ENCODE data around the gene MVB12B.
A peak's percentile ranks its signal among the peaks of the same experiment; 100 is the strongest.

The MVB12B gene

DNA sequence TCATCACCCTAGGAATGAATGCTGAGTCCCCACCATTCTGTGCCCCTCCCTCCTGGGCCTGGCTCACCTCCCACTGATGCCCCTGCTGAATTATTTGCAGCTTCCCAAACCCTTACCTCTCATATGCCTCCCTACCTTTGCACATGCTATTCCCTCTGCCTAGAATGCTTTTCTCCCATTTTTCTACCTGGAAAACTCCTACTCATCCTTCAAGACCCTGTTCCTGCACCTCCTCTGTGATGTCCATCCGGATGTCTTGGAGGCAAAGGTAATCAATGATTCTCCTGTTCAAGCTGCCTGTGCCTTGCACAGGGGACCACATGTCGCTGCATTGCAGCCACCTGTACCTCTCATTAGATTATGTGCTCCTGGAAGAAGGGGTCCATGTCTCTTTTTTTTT, 182.3 kb downstream of the MVB12B start:
- DNase-seq = no peak

DNA sequence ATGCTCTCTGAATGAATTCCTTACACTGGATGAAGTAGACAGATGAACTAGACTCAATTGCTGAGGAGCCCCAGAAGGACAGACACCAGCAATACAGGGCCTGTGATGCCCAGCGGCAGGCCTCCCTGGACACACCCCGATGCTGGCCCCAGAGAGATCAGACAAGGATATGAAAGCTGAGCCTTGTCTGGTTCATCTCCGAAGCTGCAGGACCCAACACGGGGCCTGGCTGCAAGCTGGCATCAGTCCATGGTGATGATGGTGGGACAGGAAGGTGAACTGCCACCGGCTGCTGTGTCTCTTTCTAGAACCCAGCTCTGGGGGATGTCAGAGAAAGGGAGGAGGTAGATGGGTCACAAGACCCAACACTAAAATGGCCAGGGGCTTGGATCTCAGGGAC, 183.1 kb downstream of the MVB12B start:
- DNase-seq = no peak

DNA sequence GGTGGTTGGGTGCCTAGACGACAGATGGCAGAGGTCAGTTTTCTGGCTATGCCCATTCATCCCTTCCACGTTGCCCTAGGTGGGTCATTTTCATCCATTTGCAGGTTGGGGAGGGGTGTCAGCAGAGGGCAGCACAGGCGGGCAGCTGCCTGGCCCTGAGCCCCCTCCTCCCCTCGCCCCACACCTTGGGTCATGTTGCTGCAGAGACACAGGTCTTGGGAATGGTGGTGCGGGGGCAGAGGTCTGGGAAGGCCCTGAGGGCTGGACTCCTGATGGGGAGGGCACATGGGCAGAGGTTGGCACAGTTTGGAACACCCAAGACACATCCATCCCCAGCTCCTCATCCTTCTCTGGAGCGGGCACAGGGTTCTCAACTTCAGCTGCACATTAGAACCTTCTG, 183.9 kb downstream of the MVB12B start:
- no peak for DNase-seq

DNA sequence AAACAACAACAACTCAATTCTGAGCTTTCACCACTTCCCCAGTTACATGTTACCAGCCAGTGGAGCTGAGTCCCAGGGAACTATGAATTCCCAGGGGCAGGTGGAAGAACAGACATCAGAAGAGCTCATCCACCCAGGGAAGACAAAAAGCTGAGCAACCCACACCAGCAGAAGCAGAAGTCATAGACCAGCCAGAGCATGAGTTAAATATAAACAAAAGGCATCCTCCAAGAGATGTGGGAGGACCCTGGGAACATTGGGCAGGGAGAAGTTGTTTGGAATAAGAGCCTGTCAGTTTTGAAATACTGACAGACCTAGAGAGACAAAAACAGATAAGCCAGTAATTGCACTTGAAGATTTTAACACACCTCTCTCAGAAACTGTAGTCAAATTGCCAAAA, 184.8 kb downstream of the MVB12B start:
- DNase-seq = no peak

DNA sequence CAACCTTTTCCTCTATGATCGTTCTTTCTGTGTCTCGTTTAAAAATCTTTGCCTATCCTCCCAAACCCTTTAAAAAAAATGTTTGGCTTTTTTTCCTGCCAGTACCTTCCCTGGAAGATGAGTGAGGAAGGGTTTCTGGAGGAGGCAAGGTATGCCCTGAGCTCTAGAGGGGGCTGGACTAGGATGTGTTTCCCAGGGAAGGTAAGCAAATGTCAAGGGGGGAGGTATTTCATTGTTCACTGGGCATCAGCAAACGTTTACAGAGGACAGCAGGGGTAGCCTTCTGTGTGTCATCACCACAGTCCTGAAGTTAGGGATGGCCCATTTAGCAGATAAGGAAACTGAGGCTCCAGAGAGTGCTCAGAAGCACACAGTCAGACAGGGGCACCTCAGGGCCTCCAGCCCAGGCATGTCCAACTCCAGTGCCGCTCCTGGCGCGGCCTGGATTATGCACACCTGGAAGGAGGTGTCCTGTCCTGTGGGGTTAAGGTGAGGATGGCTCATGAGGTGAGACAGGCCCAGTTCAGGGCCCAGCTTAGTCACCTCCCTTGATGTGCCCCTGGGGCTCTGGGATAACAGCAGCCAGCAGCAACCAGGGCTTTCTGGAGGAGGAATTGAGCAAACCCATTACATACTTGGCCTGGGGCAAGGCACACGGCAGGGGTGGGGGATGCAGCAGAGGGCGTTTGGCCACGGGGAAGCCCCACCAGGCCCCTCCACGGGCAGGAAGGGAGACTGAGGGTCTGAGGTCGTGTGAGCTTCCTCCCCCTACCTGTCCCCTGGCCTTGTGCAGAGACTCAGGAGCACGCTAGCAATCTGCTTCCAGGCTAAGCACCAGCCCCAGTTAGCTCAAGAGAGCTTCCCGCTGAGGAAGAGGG, 186.8 kb downstream of the MVB12B start:
- no peak for DNase-seq

DNA sequence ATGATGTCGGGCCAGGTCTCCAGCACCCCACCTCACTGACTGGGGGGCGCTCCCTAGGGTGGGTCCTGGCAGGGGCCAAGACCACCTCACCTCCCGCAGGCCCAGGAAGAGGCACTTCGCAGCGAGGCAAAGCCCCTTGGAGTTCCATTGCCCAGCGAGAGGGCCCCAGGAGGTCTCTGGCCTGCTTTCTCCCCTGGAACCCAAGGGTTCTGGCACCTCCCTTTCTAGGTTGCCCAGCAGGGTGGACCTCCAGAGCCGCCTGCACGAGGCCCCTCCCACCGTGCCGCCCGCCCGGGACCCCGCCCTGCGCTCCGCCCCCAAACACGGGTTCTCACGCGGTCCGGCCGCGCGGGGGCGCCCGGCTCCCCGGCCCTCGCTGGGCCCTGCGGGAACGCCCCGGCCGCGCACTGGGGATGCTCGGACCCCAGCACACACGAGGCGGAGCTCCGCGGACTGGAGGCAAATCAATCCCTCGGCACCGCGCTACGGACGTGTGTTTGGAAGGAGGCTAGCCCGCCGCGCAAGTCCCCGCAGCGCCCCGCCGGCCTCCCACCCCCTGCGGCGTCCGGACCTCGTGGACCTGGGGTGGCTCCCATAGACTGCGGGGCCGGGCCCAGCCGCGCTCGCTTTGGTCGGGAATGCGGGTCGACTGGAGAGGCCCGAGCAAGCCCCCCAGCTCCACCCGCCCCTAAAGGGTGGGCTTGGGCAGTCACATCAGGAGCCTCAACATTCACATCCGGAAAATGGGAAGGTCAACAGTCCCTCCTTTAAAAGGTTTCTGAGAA, 187.6 kb downstream of the MVB12B start:
- DNase-seq = peak; percentile 30

DNA sequence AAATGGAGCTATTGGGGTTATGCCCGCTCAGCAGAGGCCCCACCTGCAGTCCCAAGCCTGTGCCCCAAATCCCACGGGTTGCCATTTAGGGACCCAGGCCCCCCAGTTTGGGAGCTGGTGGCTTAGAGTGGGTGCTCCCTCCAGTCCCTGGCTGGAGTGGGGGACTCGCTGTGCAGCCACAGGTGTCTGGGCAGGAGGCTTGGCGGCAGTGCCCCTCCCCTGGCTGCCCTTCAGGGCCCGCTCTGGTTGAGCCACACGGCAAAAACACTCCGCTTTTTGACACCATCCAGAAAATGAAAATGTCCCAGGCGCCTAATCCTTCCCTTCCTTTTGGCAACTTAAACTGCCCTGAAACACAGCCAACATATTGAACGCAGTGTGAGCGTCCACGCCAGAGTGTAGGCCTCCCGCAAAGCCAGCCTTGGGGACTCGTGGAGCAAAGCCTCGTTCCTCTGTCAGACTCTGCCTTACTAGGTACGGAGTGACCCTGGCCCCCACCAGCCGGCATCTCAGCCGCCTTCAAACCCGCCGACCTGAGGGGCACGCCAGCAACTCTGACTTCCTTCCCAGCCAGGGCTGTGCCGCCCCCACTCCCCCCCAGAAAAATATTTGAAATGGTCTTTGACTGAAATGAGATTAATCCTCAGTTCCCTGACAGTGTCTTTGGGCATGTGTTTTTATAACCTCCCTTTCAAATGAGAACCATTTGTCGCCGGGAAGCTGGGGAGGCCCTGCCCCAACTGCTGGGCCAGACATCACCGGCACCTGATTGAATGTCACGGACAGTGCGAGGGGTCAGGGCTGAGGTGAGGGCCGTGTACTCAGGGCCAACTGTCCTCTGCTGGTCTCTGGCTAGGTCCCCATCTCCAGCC, 188.6 kb downstream of the MVB12B start:
- DNase-seq = no peak

DNA sequence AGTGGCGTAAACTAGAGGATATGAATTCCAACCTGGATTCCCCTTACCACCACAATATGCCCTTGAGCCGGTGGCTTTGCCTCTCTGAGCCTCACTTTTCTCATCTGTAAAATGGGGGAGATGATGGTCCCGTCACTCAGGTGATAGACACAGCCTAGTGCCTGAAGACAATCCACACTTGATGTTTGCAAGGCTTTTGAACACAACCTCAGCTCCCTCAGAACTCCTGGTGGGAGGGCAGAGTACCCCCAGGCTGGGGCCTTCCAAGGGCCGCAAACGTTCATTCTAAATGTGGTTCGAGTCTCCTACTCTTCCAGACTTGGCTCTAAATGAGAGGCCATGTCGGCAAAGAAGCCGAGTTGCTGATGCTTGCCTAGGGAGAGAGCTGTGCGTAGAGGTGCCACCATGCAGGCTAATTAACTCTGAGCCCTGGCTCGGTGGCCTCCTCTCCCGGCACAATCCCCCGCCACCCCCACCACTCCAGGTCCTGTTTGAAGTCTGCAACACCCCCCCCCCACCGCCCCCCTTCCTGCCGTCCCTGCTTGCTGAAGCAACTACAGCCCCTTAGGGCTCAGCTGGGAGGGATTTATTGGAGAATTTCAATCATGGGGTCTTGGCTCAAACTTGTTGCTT, 189.4 kb downstream of the MVB12B start:
- no peak for DNase-seq

DNA sequence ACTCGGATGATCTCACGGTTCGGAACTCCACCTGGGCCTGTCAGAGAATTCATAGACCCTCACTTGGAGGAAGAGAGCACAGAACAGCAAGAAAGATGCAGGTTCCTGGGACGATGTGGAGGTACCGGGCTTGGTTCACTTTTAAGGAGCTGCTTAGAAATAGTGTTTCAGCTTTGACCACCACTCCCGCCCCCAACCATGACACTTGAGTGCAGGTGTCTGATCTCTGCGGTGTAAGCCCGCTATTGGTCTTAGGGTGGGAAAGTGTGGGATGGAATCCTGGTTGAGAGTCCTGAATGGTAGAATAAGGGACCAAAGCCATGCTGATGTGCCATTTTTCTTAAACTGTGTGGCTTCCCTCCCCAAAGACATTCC, 189.9 kb downstream of the MVB12B start:
- DNase-seq = no peak

DNA sequence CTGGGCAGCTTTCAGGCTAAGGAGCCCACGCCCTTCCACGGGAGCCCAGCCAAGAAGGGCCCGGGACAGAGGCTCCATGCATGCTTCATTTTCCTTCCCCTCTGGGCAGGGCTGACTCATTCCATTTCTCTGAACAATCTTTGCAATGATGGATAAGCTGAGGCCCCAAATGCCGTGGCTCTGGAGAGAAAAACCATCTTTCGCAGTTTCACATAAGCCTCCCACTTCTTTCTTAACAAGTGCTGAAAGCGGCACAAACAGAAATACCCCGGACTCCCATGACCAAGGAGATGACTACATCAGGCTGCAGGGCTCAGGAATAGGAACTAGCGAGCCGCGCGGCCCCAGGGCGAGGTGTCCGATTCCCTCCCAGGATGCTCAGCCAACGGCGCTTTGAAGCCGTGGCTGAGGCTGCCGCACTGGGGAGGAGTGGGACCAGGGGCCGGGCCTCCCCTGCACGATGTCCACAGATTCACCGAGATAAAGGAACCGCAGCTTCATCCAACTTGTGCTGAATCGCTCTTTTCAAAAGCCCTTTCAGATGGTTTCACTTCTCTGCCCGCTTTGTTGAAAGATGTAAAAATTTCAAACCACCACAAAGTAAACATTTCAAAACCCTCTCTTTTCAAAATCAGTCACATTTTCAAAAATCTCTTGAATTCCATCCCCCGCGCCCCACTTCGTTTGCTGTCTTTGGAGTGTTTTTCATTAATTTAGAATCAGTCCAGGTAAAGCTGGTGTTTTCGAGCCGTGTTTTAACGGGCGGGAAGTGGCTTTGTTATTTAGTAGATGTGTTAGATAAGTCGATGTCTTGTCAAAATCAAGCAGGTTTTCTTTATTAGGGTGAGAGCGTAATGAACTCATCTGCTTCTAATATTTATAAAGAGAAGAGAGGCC, 190.6 kb downstream of the MVB12B start:
- DNase-seq = peak; percentile 15

DNA sequence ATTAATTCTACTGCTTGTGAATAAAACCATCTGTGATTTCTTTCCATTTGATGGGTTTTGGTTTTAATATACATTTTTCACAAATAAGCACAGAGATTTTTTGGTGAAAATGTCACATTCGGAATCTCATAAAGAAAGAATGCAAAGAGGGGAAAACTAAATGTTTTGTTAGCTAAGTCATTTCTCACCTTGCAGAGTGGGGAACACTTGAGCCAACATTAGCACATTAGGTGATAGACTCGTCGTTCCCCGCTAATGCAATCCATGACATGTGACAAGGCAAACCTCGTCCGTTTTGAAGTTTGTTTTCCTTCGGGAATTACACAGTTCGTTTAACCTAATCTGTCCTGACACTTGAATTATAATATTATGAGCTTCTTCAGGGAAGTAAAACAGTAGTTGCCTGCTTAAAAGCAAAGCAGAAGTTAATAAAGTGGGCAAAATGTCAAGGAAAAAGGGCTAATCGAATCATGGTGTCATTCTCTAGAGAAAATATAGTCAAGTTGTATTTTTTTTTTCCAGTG, 191.3 kb downstream of the MVB12B start:
- DNase-seq = no peak

DNA sequence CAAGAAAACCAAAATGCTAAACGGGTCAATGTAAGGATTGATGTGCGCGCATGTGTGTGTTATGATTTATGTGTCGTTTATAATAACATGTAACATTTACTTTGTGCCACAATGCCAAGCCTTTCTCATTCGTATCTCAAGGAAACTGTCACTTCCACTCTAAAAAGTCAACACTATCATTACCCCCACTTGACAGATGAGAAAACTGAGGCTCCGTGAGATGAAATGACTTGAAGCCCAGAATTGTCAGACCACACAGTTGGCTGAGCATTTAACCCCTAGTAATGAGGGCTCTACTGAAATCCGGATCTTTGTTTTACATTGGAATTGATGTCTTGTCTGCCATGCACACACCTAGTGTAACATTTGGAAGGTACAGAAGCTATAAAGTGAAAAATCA, 192.1 kb downstream of the MVB12B start:
- DNase-seq = no peak

DNA sequence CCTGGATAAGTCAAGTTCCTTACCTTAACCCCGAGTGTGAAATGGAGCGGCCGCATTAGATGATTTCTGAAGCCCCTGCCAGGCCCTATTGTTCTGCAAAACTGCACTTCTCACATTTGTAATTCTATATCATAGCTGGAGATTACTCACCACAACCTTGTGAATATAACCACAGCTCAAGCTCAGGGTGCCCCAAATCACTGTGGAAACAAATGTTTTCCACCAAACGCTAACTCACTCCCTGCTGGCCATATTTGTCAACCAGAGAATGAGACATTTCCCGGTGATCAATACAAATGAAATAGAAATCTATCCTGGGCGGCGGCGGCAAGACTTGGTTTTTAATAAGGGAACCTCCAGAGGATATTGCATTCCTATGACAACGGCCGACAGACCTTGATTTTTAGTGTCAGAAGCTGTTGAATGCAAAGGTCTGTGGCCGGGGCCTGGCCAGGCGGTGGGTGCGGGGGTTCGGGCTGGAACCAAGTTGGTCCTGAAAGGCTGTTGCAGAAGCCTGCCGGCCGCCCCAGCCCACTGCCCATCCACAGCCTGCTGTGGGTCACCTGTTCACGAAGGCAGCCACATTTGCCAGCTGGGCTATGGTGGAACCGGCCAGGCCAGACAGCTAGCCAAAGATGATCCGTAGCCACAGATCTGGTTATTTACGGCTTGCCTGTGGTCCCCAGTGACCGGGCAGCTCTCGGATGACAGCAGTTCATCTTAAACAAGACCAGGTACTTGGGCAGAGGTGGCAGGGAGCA, 193.2 kb downstream of the MVB12B start:
- DNase-seq = no peak

DNA sequence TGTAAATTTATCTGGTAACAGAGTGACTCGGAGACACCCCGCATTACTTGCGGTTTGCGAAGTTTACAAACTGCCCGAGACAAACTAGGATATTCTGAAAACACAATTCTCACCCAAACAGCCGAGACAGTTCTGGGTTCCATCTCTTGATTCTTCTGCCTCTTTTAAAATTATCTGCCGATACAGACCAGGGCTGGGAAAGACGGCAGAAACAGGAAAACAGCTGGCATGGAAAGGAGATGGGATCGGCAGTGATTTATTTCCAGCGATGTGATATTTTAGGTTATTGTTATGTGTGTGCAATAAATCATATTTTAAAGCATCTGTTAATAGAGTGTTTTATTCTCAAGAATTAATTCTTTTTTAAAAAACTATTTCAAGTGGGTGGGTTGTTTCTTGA, 193.8 kb downstream of the MVB12B start:
- DNase-seq = no peak

DNA sequence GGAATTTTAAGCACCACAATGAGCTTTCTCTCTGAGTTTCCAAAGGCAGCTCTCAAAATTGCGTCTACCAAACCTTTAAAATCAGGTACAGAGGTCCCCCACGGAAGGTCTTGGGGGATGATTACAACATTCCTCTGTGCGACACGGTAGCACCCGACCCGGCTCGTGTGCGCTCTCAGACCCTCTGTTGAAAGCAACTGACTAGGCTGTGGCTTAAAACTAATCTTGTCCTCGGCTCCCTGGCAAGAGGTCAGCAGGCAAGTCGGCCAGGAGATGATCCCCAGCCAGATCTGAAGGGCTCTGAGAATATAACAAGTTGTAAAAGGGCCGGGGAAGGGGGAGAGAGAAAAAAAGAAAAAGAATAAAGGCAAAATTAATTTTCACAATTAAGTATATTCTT, 194.5 kb downstream of the MVB12B start:
- no peak for DNase-seq

DNA sequence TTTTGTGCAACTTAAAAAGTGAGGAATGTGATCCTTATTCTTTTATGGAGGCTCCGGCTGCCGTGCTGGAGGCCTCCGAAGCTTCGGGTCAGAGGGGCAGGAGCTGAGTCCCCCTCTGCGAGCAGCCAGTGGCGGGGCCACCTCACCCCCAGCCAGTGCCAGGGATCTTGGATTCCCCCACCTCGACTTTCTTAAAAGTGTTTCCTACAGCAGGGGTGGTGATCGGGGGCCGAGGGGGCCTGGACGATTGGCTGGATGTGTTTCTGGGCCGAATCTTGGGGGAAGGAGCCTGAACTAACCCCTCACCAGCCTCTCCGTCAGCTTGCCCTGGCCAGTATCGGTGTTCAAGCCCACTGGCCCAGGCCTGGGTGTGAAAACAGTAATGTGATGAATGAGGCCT, 194.9 kb downstream of the MVB12B start:
- no peak for DNase-seq

DNA sequence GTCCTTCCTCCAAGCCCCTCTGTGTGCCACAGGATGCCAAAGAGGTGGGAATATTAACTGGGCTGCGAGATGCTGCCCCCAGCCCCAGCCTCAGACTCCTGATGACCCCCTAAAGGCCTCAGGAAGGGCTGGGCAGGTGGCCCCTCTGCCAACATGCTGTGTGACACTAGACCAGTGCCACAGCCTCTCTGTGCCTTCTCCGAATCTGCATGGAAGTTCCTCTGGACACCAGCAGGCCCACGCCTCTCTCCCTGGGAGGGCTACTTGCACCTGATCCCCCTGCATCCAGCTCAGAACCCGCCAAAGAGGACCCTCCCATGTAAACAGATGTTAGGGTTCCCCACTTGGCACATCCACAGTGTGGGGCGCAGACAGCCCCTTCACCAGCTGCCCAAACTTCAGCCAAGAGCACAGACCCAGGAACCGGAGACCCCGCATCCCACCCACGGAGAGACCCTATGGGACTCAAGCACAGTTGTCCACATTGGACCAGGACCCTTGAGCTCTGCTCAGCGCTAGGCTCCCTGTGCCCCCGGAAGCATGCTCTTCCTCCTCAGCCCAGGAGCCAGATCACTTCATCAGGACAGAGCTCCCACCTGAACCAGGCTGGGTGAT, 195.5 kb downstream of the MVB12B start:
- no peak for DNase-seq

DNA sequence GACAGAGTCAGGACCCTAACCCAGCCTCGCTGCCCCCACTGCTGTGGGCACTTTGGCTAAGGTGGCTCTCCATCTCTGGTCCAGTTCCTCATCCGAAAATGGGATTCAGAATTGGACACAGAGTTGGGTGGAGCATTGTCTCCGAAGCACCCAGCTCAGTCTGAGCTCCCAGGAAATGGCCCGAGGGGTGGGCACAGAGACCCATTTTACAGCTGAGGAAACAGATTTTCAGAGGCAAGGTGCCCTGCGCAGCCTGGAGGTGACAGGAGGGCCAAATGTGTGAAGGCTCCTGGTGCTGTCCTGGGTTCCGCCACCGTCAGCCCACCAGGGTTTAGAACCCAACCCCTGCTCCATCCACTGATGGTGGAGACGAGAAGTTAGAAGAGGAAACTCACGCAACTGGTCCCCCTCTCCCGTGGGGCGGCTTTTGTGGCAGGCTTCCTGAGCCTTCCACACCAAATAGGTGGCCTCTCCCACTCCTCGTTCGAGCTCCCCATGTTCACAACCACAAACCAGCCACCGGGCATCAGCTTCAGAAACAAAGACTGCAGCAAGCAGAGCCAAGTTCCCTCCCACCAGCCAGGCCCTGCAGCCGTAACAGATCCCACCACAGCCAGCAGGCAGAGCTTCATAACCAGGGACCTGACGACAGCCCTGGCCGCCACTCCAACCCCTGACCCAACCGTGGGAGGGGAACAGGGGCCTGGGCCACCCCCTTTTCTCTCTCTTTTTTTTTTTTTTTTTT, 196.2 kb downstream of the MVB12B start:
- DNase-seq = no peak

DNA sequence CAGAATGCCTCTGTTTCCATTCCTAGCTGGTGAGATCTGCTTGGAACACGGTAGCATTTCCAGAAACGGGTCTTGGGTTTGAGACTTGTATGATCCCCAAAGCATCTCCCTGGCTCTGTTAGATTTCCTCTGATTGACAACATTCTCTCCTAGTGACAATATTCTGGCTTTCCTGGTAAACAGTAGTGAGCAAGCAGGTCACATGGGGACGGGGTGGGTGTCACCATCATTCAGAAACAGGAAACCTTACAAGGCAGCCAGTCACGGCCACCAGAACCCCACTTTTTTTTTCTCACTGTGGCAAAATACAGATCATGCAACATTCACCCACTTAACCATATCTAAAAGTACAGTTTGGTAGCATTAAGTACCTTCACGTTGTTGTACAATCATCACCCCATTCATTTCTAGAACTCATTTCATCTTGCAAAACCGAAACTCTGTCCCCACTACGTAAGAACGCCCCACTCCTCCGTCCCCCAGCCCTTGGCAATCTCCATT, 197.0 kb downstream of the MVB12B start:
- no peak for DNase-seq
